ENCODE data around the gene PTPRD.

Gene PTPRD

DNA sequence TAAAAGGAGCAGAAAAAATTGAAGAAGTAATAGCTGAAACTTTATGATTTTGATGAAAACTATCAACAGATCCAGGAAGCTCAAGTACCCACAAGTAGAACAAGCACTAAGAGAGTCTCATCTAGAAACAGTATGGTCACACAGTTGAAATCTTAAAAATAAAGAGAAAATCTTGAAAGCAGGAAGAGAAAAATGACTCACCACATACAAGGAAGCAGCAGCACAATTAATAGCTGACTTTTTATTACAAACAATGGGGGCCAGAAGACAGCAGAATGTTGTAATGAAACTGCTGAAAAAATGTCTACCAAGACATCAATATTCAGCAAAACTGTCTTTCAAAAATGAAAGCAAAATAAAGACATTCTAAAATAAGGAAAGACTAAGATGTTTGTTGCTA is 1704.9 kb downstream of the PTPRD start:
- no peak for DNase-seq (ENCODE audit: low read depth, low spot score)

GRCh38 chr9:8905731-8906130 is 1707.1 kb downstream of the PTPRD start:
- DNase-seq (ENCODE audit: low read depth, low spot score): no peak

DNA sequence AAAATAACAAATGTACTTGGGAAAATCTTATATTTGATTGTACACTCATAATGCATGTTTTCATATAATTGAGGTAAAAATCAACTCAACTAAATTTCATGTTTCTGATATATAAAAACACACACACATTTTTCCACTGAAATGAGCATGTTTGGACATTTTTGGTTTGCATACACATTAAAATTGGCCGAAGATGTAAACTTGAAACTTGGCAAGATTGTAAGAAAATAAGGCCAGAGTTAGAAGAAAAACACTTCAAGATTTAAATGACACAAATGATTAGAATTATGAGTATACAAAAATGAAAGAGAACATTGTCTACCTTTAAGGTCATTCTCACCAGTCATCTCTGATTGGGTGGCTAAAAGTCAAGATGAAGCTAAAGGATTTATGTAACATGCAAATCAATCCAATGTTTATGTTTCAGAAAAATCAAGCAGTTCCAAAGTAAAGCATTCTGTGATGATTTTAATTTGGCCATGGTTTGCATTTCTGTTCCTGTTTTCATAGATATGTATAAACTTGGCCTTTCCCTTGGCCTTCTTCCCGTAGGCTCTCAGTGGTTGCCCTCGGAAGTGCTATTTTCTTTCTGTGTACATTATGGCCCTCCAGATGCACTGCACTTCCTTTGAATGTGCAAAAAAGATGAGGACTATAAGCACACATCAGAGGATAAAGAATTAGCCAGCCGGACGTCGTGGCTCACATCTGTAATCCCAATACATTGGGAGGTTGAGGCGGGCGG is 1707.9 kb downstream of the PTPRD start:
- no peak for DNase-seq (ENCODE audit: low read depth, low spot score)

GRCh38 chr9:8903077-8903476 is 1709.7 kb downstream of the PTPRD start:
- no peak for DNase-seq (ENCODE audit: low read depth, low spot score)

- no peak for DNase-seq (ENCODE audit: low read depth, low spot score)
Observed at GRCh38 chr9:8901146-8901545, 1711.7 kb downstream of the PTPRD start.

DNA sequence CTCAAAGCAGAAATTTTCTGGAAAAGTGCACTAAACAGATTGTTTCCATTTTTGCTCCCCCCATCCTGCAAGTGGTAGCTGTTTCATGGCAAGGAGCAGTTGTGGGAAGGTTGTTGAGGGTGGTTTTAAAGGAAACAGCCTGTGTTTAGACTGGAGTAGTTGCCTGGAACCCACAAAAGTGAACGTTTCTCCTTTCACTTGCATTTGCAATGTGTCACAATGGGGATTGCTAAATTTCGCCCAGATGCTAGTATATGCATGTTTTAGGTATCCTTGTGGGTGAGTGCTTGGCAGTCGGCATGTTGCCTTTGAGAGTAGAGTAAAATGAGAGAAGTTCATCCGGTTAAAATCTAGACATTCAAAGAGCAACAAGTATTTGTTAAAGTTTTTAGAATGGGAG is 1713.3 kb downstream of the PTPRD start:
- no peak for DNase-seq (ENCODE audit: low read depth, low spot score)

GRCh38 chr9:8895861-8896224 is 1717.0 kb downstream of the PTPRD start:
- no peak for DNase-seq (ENCODE audit: low read depth, low spot score)

- no peak for DNase-seq (ENCODE audit: low read depth, low spot score)
Observed at GRCh38 chr9:8895106-8895860, 1717.5 kb downstream of the PTPRD start.

- no peak for DNase-seq (ENCODE audit: low read depth, low spot score)
Observed at GRCh38 chr9:8890695-8891094, 1722.1 kb downstream of the PTPRD start.

GRCh38 chr9:8889100-8889499 is 1723.7 kb downstream of the PTPRD start:
- DNase-seq (ENCODE audit: low read depth, low spot score): no peak

- DNase-seq (ENCODE audit: low read depth, low spot score): no peak
Observed at GRCh38 chr9:8888591-8888990, 1724.2 kb downstream of the PTPRD start.

GRCh38 chr9:8887369-8887768 is 1725.4 kb downstream of the PTPRD start:
- DNase-seq (ENCODE audit: low read depth, low spot score): no peak

- no peak for DNase-seq (ENCODE audit: low read depth, low spot score)
Observed at GRCh38 chr9:8883321-8883720, 1729.5 kb downstream of the PTPRD start.

GRCh38 chr9:8880060-8880459 is 1732.7 kb downstream of the PTPRD start:
- DNase-seq (ENCODE audit: low read depth, low spot score): no peak

DNA sequence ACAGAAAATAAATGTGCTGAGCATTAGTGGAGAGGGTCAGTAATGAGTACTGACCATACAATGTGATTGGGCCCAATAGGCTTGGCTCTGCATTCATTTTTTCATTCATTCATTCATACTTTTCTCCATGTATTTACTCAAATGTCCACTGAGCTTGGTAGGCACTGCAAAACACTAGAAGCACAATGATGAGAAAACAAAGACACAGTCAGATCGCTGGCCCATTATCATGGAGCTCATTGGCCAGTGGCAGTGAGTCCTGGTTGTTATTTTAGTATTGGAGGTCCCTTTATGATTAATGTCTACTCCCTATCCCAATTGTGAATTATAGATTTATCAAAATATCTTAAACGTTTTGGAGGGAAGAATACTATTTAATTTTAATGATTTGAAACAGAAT is 1733.5 kb downstream of the PTPRD start:
- no peak for DNase-seq (ENCODE audit: low read depth, low spot score)

- no peak for DNase-seq (ENCODE audit: low read depth, low spot score)
Observed at GRCh38 chr9:8877753-8878494, 1734.9 kb downstream of the PTPRD start.

DNA sequence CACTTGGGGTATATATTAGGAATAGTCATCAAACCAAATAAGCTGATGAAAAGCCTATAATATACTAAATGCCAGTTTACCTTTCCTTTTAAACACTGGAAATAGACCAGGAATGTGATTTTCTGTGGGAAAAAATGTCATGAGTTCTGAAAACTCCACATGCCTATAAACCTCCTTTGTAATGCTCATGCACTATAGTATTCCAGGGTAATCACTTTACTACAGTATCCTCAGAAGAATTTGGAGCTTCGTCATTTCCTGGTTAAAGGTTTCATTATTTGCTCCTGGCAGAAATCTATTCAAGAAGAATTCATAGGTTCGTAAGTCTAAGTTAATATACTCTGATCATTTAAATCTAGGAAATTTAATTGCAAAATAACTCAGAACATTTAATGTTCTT is 1736.5 kb downstream of the PTPRD start:
- DNase-seq (ENCODE audit: low read depth, low spot score): no peak

GRCh38 chr9:8874482-8874881 is 1738.3 kb downstream of the PTPRD start:
- no peak for DNase-seq (ENCODE audit: low read depth, low spot score)

DNA sequence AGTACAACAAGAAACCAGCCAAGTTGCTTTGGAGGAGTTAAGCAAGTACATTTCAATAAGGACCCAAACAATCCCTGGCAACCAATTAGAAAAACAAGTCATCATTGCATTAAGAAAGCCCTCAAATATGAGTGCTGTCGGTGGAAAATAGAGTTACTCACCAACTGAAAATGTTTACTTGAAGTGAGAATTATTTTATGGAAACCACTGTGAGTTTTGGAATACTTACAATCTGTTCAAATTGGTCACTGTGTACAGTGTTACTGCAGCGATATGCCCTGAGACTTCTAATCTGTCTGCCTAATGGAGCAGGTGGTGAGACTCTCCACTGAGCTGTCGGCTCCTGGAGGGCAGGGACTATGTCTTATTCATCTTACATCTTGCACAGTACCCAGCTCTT is 1740.0 kb downstream of the PTPRD start:
- no peak for DNase-seq (ENCODE audit: low read depth, low spot score)

- no peak for DNase-seq (ENCODE audit: low read depth, low spot score)
Observed at GRCh38 chr9:8871796-8872445, 1740.9 kb downstream of the PTPRD start.

GRCh38 chr9:8871396-8871795 is 1741.4 kb downstream of the PTPRD start:
- DNase-seq (ENCODE audit: low read depth, low spot score): no peak

DNA sequence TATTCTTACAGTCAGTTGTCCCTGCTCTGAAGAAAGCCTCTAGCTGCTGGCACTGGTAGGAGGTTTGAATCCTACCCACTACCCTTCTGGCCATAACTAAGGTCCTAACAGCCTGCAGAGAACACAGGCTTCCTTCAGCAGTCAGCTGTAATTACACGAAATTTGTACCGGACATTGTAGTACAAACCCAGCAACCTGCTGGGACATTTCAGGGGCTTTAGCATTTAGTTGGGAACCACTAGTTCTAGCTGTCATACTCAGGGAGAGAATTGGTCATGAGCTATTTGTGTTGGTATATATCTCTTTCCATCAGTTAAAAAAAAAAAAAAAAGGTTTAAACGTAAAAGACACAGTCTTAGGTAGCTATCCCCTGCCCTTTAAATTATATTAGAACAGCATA is 1743.0 kb downstream of the PTPRD start:
- no peak for DNase-seq (ENCODE audit: low read depth, low spot score)

Measured in activated CD4-positive, CD25-positive, alpha-beta regulatory T cell treated with anti-CD3 and anti-CD28 coated beads, Interleukin-2, amount 50 U/mL, for 16 hours (primary cell).